Skeletal muscle satellite cell (primary cell): ENCODE data around the gene LRMDA.

ENCODE experiments used
- H3K27me3 ChIP-seq: 2 replicates; pipeline ENCODE4 v1.7.0; 2013; ENCODE audit warnings: low read length; ENCODE audit not compliant: control insufficient read depth, insufficient read depth
- H3K36me3 ChIP-seq: 2 replicates; pipeline ENCODE4 v1.7.0; 2013; ENCODE audit warnings: mild to moderate bottlenecking, control low read depth, low read length; ENCODE audit not compliant: insufficient read depth
- H3K4me1 ChIP-seq: 2 replicates; pipeline ENCODE4 v1.7.0; 2013; ENCODE audit warnings: low read length; ENCODE audit not compliant: control insufficient read depth, insufficient read depth
- H3K4me2 ChIP-seq: 2 replicates; pipeline ENCODE4 v1.7.0; 2013; ENCODE audit warnings: mild to moderate bottlenecking, low read length
- H3K4me3 ChIP-seq: 2 replicates; pipeline ENCODE4 v1.7.0; 2013; ENCODE audit warnings: low read length
- H3K9ac ChIP-seq: 2 replicates; pipeline ENCODE4 v1.7.0; 2013; ENCODE audit warnings: mild to moderate bottlenecking, low read depth, low read length, moderate library complexity
- H3K9me3 ChIP-seq: replicated peaks from 2 replicates; pipeline ENCODE4 v1.7.0; 2013; ENCODE audit warnings: mild to moderate bottlenecking, control low read depth, low read length

Gene LRMDA

GRCh38 chr10:75895259-75895658, 463.8 kb downstream of the LRMDA start:
- H3K4me3 ChIP-seq = no peak overlapping the region
- peaks cover 3% of the 10 kb centered on the region for H3K27me3 ChIP-seq
- no peak overlapping the region for H3K9ac ChIP-seq
- no peaks in the 10 kb centered on the region for H3K36me3 ChIP-seq
- no peak overlapping the region for H3K4me2 ChIP-seq
- H3K9me3 ChIP-seq = no peaks in the 10 kb centered on the region
- H3K4me1 ChIP-seq = no peaks in the 10 kb centered on the region

GRCh38 chr10:75899816-75900390, 468.5 kb downstream of the LRMDA start:
- Histone ChIP-seq H3K36me3 (no peaks in the 10 kb centered on the region), H3K9ac (no peak overlapping the region), H3K4me2 (no peak overlapping the region), H3K4me3 (no peak overlapping the region), H3K9me3 (no peaks in the 10 kb centered on the region), H3K4me1 (no peaks in the 10 kb centered on the region), H3K27me3 (peaks cover 17% of the 10 kb centered on the region)

GRCh38 chr10:75902816-75903215, 471.4 kb downstream of the LRMDA start:
- Histone ChIP-seq H3K36me3 (no peaks in the 10 kb centered on the region), H3K4me1 (no peaks in the 10 kb centered on the region), H3K4me3 (no peak overlapping the region), H3K27me3 (peaks cover 31% of the 10 kb centered on the region), H3K4me2 (no peak overlapping the region), H3K9ac (no peak overlapping the region), H3K9me3 (no peaks in the 10 kb centered on the region)

- H3K36me3 ChIP-seq = no peaks in the 10 kb centered on the region
- no peak overlapping the region for H3K9ac ChIP-seq
- H3K27me3 ChIP-seq = peaks cover 42% of the 10 kb centered on the region
- no peaks in the 10 kb centered on the region for H3K9me3 ChIP-seq
- H3K4me1 ChIP-seq = no peaks in the 10 kb centered on the region
- H3K4me2 ChIP-seq = no peak overlapping the region
- H3K4me3 ChIP-seq = no peak overlapping the region
Observed at GRCh38 chr10:75904499-75905283, 473.3 kb downstream of the LRMDA start.

GRCh38 chr10:75905490-75905889, 474.1 kb downstream of the LRMDA start:
- peaks cover 43% of the 10 kb centered on the region for H3K27me3 ChIP-seq
- no peak overlapping the region for H3K4me3 ChIP-seq
- no peak overlapping the region for H3K4me2 ChIP-seq
- H3K4me1 ChIP-seq = no peaks in the 10 kb centered on the region
- no peaks in the 10 kb centered on the region for H3K36me3 ChIP-seq
- no peaks in the 10 kb centered on the region for H3K9me3 ChIP-seq
- H3K9ac ChIP-seq = no peak overlapping the region

GRCh38 chr10:75910032-75910431, 478.6 kb downstream of the LRMDA start:
- Histone ChIP-seq H3K27me3 (peaks cover 32% of the 10 kb centered on the region), H3K4me3 (no peak overlapping the region), H3K36me3 (no peaks in the 10 kb centered on the region), H3K9me3 (no peaks in the 10 kb centered on the region), H3K4me2 (no peak overlapping the region), H3K9ac (no peak overlapping the region), H3K4me1 (no peaks in the 10 kb centered on the region)

- Histone ChIP-seq H3K9me3 (no peaks in the 10 kb centered on the region), H3K4me1 (no peaks in the 10 kb centered on the region), H3K36me3 (no peaks in the 10 kb centered on the region), H3K4me2 (no peak overlapping the region), H3K27me3 (peaks cover 24% of the 10 kb centered on the region), H3K4me3 (no peak overlapping the region), H3K9ac (no peak overlapping the region)
Observed at GRCh38 chr10:75911426-75911825, 480.0 kb downstream of the LRMDA start.

- Histone ChIP-seq H3K36me3 (no peaks in the 10 kb centered on the region), H3K4me3 (no peak overlapping the region), H3K9ac (no peak overlapping the region), H3K4me1 (no peaks in the 10 kb centered on the region), H3K9me3 (no peaks in the 10 kb centered on the region), H3K4me2 (no peak overlapping the region), H3K27me3 (peaks cover 12% of the 10 kb centered on the region)
Observed at GRCh38 chr10:75916906-75917305, 485.5 kb downstream of the LRMDA start.

- H3K4me2 ChIP-seq = no peak overlapping the region
- H3K9ac ChIP-seq = no peak overlapping the region
- H3K27me3 ChIP-seq = peaks cover 24% of the 10 kb centered on the region
- H3K9me3 ChIP-seq = no peaks in the 10 kb centered on the region
- no peaks in the 10 kb centered on the region for H3K36me3 ChIP-seq
- no peak overlapping the region for H3K4me3 ChIP-seq
- no peaks in the 10 kb centered on the region for H3K4me1 ChIP-seq
Observed at GRCh38 chr10:75919913-75920312, 488.5 kb downstream of the LRMDA start.

- Histone ChIP-seq H3K27me3 (peaks cover 33% of the 10 kb centered on the region), H3K4me1 (no peaks in the 10 kb centered on the region), H3K36me3 (no peaks in the 10 kb centered on the region), H3K4me2 (no peak overlapping the region), H3K9ac (no peak overlapping the region), H3K9me3 (no peaks in the 10 kb centered on the region), H3K4me3 (no peak overlapping the region)
Observed at GRCh38 chr10:75922435-75922834, 491.0 kb downstream of the LRMDA start.

- no peaks in the 10 kb centered on the region for H3K9me3 ChIP-seq
- H3K9ac ChIP-seq = no peak overlapping the region
- H3K4me1 ChIP-seq = no peaks in the 10 kb centered on the region
- H3K4me2 ChIP-seq = no peak overlapping the region
- H3K4me3 ChIP-seq = no peak overlapping the region
- no peaks in the 10 kb centered on the region for H3K36me3 ChIP-seq
- peaks cover 33% of the 10 kb centered on the region for H3K27me3 ChIP-seq
Observed at GRCh38 chr10:75924309-75924902, 493.0 kb downstream of the LRMDA start.

- no peak overlapping the region for H3K4me2 ChIP-seq
- H3K9me3 ChIP-seq = no peaks in the 10 kb centered on the region
- no peaks in the 10 kb centered on the region for H3K36me3 ChIP-seq
- H3K4me3 ChIP-seq = no peak overlapping the region
- H3K9ac ChIP-seq = no peak overlapping the region
- peaks cover 32% of the 10 kb centered on the region for H3K27me3 ChIP-seq
- H3K4me1 ChIP-seq = no peaks in the 10 kb centered on the region
Observed at GRCh38 chr10:75925999-75926398, 494.6 kb downstream of the LRMDA start.
